ENCODE results near the gene AGPAT2. TPM values are rescaled to one million over a fixed set of nuclear protein-coding genes. Genes with fewer than 3 reads are reported as not detected.

AGPAT2 gene
- total RNA-seq, 2 experiments from 2014 or later: 3.6 to 4.0 TPM

- no peak for DNase-seq
- peaks cover 0 to 23% of the 10 kb centered on the region in 2 experiments for H3K9me3 ChIP-seq (ENCODE audit: control insufficient read depth in 1 of 2, insufficient read depth in 1 of 2, low read length in 2 of 2)
- Mint-ChIP-seq H3K4me1 (ENCODE audit: low read depth) (no peaks in the 10 kb centered on the region), H3K36me3 (ENCODE audit: low read depth) (no peaks in the 10 kb centered on the region), H3K27ac (no peak overlapping the region), H3K9me3 (no peaks in the 10 kb centered on the region), H3K4me3 (no peak overlapping the region), H3K27me3 (peaks cover 10% of the 10 kb centered on the region)
- TF ChIP-seq, protein P1, sequence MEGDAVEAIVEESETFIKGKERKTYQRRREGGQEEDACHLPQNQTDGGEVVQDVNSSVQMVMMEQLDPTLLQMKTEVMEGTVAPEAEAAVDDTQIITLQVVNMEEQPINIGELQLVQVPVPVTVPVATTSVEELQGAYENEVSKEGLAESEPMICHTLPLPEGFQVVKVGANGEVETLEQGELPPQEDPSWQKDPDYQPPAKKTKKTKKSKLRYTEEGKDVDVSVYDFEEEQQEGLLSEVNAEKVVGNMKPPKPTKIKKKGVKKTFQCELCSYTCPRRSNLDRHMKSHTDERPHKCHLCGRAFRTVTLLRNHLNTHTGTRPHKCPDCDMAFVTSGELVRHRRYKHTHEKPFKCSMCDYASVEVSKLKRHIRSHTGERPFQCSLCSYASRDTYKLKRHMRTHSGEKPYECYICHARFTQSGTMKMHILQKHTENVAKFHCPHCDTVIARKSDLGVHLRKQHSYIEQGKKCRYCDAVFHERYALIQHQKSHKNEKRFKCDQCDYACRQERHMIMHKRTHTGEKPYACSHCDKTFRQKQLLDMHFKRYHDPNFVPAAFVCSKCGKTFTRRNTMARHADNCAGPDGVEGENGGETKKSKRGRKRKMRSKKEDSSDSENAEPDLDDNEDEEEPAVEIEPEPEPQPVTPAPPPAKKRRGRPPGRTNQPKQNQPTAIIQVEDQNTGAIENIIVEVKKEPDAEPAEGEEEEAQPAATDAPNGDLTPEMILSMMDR (IDR thresholded peaks at IDR 0.05): no peak
- intact Hi-C loops (cut with DNase I, micrococcal nuclease): no loop called here
- H3K36me3 ChIP-seq (ENCODE audit: insufficient read depth, low read length): no peaks in the 10 kb centered on the region
- ChIA-PET CTCF (no interaction called here), POLR2A (no interaction called here)
- peaks cover 10% of the 10 kb centered on the region for H3K4me1 ChIP-seq (ENCODE audit: insufficient read depth, low read length)
- H3K27me3 ChIP-seq (ENCODE audit: control insufficient read depth in 1 of 2, insufficient read depth in 2 of 2, low read length in 2 of 2): peaks cover 8 to 11% of the 10 kb centered on the region in 2 experiments
- ATAC-seq (ENCODE audit: poor library complexity): no peak
- H3K4me3 ChIP-seq (ENCODE audit: low read length): no peak overlapping the region
- no peak overlapping the region for H3K27ac ChIP-seq (ENCODE audit: low read depth in 1 of 2, low read length in 2 of 2)
Observed at GRCh38 chr9:136692185-136693134, 5.2 kb upstream of the AGPAT2 start.

DNA sequence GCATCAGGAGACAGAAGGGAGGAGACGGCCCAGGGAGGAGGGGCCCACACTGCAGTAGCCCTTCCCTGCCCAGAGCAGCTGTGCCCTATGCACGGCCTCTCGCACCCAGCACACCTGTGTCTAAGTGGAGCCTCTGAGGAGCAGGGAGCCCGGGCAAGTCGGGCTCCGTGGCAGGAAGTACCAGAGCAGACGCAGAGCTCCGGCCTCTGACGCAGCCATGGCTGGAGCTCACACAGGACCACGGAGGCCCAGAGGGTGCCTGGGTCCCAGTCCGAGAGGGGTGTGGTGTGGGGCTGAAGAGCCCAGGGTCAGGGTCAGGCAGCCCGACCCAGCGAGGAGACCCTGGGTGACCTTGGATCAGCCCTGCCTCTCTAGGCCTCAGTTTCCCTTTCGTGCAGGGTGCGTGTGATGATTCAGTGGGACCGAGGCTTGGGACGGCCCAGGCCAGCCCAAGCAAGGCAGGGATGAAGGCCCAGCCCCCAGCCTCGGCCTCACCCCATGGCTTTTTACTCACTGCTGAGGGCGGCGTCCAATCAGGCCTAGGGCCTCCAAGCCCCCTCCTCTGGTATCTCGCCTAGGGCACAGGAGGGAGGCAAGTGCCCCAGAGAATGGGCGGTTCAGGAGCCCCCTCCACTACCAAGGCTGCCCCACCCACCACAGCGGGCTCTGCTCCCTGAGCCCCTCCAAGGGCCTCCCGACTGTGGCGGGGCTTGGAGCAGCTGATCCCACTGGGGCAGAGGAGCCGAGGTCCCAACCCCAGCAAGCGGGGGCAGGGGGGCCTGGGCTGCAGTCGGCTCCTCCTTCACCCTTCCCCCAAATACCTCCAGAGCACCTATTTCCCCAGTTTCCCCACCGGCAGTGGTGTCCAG lies 4.3 kb upstream of the AGPAT2 start:
- Histone ChIP-seq H3K4me1 (ENCODE audit: insufficient read depth, low read length) (peaks cover 12% of the 10 kb centered on the region), H3K4me3 (ENCODE audit: low read length) (no peak overlapping the region), H3K9me3 (ENCODE audit: control insufficient read depth in 1 of 2, insufficient read depth in 1 of 2, low read length in 2 of 2) (peaks cover 0 to 19% of the 10 kb centered on the region in 2 experiments), H3K36me3 (ENCODE audit: insufficient read depth, low read length) (no peaks in the 10 kb centered on the region), H3K27ac (ENCODE audit: low read depth in 1 of 2, low read length in 2 of 2) (no peak overlapping the region), H3K27me3 (ENCODE audit: control insufficient read depth in 1 of 2, insufficient read depth in 2 of 2, low read length in 2 of 2) (peaks cover 6 to 11% of the 10 kb centered on the region in 2 experiments)
- POLR2A ChIA-PET: no interaction called here
- no peaks in the 10 kb centered on the region for H3K9me3 Mint-ChIP-seq
- H3K36me3 Mint-ChIP-seq (ENCODE audit: low read depth): no peaks in the 10 kb centered on the region
- peaks cover 6% of the 10 kb centered on the region for H3K27me3 Mint-ChIP-seq
- no peak overlapping the region for H3K27ac Mint-ChIP-seq
- ATAC-seq (ENCODE audit: poor library complexity): no peak
- no peak overlapping the region for H3K4me3 Mint-ChIP-seq
- no peaks in the 10 kb centered on the region for H3K4me1 Mint-ChIP-seq (ENCODE audit: low read depth)
- intact Hi-C loops (cut with DNase I, micrococcal nuclease): no loop called here
- DNase-seq: no peak
- TF ChIP-seq, protein P1 (IDR thresholded peaks at IDR 0.05): no peak
- CTCF ChIA-PET: no interaction called here

GRCh38 chr9:136690806-136691261 lies 3.6 kb upstream of the AGPAT2 start:
- ChIA-PET CTCF (no interaction called here), POLR2A (interaction anchor here (0.9 kb wide), 1 partner anchor 37 kb away, joined by 3 read pairs; no protein-coding TSS in a partner anchor)
- Histone ChIP-seq H3K27ac (ENCODE audit: low read depth in 1 of 2, low read length in 2 of 2) (no peak overlapping the region), H3K4me3 (ENCODE audit: low read length) (no peak overlapping the region), H3K9me3 (ENCODE audit: control insufficient read depth in 1 of 2, insufficient read depth in 1 of 2, low read length in 2 of 2) (peaks cover 0 to 12% of the 10 kb centered on the region in 2 experiments), H3K36me3 (ENCODE audit: insufficient read depth, low read length) (no peaks in the 10 kb centered on the region), H3K4me1 (ENCODE audit: insufficient read depth, low read length) (peaks cover 16% of the 10 kb centered on the region), H3K27me3 (ENCODE audit: control insufficient read depth in 1 of 2, insufficient read depth in 2 of 2, low read length in 2 of 2) (peaks cover 4 to 6% of the 10 kb centered on the region in 2 experiments)
- Mint-ChIP-seq H3K27ac (no peak overlapping the region), H3K36me3 (ENCODE audit: low read depth) (no peaks in the 10 kb centered on the region), H3K27me3 (peaks cover 6% of the 10 kb centered on the region), H3K4me3 (no peak overlapping the region), H3K4me1 (ENCODE audit: low read depth) (no peaks in the 10 kb centered on the region), H3K9me3 (no peaks in the 10 kb centered on the region)
- ATAC-seq (ENCODE audit: poor library complexity): no peak
- intact Hi-C loops (cut with DNase I, micrococcal nuclease): no loop called here
- DNase-seq: no peak
- TF ChIP-seq, protein P1 (IDR thresholded peaks at IDR 0.05): no peak

Data from CD4-positive, alpha-beta T cell (primary cell).